Kidney tubule cell (primary cell): ENCODE data around the gene NAPSA.
"Not testable (repeated sequence)": the region's sequence is repeated elsewhere in the genome, so short reads cannot be mapped to it uniquely, and the experiment has no call there.

Experiments
- DNase-seq: peaks from one replicate; pipeline ENCODE4 v3.0.0-alpha.2; 2018; ENCODE audit warnings: low spot score

NAPSA gene

GRCh38 chr19:50358483-50359327, 6.7 kb downstream of the NAPSA start:
- DNase-seq: peak; percentile 27

DNA sequence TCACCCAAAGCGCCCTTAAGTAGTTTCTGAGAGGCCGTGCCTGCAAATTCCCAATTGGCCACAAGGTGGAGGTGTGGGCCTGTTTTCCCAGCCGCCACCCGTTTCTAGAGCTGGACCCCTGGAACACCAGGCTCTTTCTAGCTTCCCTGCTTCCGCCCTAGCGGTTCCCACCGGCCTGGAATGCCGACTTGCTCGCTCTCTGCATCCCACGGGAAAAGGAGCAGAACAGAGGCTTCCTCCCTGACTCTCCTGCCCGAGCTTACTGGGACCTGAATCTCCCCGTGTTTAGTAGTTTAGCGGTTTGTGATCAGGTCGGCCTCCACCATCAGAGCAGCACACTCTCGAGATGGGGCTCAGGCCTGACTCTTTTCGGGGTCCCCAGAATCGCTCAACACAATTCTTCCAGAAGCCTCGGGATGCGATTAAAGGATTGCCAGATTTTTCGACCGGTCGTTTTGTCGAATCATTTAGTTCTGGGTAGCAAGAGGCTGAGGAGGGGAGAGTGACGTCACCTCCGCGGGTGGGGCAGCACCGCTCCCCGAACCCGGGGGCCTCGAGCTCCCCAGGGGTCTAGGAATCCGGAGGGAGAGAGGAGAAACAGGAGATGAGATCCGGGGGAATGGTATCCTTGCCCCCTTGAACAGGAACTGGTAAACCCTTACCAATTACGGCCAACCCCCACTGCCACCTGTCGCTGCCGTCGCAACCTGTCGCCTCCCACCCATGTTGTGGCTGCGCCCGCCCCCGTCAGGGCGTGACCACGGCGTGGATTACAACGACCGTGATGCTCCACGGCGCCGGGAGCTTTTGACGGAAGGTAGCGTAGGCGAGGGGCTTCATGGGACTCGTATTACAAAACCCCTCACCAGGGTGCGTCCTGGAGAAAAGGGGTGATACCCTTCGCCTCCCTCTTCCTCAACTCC, 8.0 kb downstream of the NAPSA start:
- peak; percentile 70 for DNase-seq

DNA sequence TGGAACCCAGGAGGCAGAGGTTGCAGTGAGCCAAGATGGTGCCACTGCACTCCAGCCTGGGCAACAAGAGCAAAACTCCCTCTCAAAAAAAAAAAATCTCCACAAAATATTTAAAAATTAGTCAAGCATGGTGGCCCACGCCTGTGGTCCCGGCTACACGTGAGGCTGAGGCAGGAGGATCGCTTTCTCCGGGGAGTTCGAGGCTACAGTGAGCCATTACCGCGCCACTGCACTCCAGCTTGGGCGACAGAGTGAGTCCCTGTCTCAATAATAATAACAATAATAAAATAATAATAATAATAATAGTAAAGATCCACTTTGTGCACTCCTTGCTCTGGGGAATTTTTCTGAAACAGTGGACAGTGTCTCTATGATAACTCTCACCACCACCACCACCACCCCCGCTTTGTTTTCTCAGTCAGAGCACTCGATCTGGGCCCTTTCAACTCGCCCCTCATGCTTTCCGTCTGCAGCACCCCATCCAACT, 8.7 kb downstream of the NAPSA start:
- no peak for DNase-seq

- DNase-seq: not testable (repeated sequence)
Measured at GRCh38 chr19:50353487-50353880, 12.0 kb downstream of the NAPSA start.

DNA sequence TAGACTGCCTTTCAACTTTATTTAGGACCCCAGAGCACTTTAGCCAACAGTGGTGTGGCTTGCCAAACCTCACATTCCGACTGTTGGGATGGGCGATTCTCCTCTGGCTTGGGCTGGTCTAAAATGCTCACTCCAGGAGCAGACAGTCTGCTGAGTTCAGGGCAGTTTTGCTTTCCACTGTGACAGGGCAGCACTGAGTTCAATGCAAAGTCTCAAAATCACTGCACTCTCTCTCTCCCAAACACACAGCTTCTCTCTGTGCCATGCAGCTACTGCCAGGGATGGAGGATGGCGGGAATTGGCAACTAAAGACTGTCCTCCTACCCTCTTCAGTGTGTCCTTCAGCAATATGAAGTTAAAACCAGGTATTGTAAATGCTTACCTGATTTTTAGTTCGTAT, 13.2 kb downstream of the NAPSA start:
- DNase-seq: no peak

GRCh38 chr19:50349277-50350057, 16.0 kb downstream of the NAPSA start:
- peak; percentile 46 for DNase-seq

DNA sequence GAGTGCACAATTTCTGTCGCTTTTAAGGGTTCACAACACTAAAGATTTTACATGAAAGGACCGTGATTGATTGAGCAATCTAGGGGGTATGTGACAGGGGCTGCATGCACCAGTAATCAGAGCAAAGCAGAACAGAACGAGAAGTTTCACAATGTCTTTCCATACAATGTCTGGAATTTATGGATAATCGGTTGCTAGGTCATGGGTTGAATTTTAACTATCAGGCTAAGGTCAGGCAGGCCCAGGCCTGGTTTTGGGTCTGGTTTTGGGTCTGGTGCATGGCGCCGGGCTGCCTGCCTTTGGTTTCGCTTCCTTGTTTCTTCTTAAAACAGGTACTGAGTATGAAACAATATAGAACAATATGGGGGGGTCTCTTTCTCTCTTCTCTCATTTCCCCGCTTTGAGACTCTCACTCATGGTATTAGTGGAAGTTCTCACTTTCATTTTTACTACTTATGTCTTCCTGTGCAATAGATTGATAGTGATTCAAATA, 18.3 kb downstream of the NAPSA start:
- peak; percentile 40 for DNase-seq

GRCh38 chr19:50344661-50345318, 20.6 kb downstream of the NAPSA start:
- no peak for DNase-seq

DNA sequence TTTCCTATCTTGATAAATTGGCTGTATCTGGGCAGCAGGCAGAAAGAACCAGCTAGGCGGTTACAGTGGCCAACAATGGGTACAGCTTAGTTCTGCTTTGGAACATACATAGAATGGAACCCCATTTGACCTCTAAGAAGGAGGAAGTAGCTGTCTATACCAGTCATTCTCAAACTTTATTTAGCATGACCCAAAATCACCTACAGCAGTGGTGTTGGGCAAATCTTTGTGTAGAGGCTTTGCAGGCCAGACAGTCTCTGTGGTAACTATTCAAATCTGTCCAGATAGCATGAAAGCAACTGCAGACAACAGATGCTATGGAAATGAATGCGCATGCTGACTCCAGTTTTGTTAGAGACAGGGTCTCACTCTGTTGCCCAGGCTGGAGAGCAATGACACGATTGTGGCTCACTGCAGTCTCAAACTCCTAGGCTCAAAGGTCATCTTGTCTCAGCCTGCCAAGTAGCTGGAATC, 24.3 kb downstream of the NAPSA start:
- DNase-seq: no peak

DNA sequence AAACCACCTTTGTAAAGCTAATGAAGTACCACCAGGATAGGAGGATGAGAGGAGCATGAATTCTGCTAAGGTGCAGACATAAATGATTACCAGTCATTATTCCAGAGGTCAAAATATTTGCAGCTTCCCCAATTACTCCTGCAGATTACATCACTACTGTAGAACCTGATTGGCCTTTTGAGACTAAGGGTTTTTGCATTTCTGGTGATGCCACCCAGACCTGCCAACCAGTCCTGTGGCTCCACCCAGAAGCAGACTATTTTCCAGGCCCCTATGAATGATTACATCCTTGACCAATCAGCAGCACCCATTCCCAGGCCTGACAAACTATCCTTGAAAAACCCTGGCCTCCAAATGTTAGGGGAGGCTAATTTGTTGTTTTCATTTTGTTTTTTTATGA, 25.1 kb downstream of the NAPSA start:
- DNase-seq: no peak

- DNase-seq: not testable (repeated sequence)
Measured at GRCh38 chr19:50337031-50337430, 28.4 kb downstream of the NAPSA start.

GRCh38 chr19:50334741-50335421, 30.6 kb downstream of the NAPSA start:
- no peak for DNase-seq

GRCh38 chr19:50333737-50334617, 31.5 kb downstream of the NAPSA start:
- peak; percentile 79 for DNase-seq

GRCh38 chr19:50333235-50333736, 32.2 kb downstream of the NAPSA start:
- peak; percentile 93 for DNase-seq

- DNase-seq: peak; percentile 9
Measured at GRCh38 chr19:50332244-50333038, 33.0 kb downstream of the NAPSA start.

DNA sequence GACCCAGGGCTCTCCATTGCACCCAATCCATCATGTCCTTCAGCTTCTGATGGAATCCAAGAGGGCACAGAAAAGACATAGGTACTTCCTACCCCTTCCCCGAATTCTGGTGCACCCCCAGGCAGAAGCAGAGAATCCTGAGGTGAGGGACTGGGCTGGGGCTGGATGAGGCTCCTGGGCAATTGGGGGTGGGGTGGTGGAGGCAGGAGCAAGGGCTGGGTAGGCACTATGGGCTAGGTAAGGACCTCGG, 33.5 kb downstream of the NAPSA start:
- no peak for DNase-seq

GRCh38 chr19:50331221-50331993, 34.0 kb downstream of the NAPSA start:
- no peak for DNase-seq
